AG08396 (cell line): ENCODE results near the gene NME9.
"Not testable (repeated sequence)": the region's sequence is repeated elsewhere in the genome, so short reads cannot be mapped to it uniquely, and the experiment has no call there.

Experiments
- DNase-seq: peaks from one replicate; pipeline ENCODE4 v3.0.0; 2012; ENCODE audit warnings: low spot score, mixed read lengths

Gene NME9, protein sequence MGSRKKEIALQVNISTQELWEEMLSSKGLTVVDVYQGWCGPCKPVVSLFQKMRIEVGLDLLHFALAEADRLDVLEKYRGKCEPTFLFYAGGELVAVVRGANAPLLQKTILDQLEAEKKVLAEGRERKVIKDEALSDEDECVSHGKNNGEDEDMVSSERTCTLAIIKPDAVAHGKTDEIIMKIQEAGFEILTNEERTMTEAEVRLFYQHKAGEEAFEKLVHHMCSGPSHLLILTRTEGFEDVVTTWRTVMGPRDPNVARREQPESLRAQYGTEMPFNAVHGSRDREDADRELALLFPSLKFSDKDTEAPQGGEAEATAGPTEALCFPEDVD

DNA sequence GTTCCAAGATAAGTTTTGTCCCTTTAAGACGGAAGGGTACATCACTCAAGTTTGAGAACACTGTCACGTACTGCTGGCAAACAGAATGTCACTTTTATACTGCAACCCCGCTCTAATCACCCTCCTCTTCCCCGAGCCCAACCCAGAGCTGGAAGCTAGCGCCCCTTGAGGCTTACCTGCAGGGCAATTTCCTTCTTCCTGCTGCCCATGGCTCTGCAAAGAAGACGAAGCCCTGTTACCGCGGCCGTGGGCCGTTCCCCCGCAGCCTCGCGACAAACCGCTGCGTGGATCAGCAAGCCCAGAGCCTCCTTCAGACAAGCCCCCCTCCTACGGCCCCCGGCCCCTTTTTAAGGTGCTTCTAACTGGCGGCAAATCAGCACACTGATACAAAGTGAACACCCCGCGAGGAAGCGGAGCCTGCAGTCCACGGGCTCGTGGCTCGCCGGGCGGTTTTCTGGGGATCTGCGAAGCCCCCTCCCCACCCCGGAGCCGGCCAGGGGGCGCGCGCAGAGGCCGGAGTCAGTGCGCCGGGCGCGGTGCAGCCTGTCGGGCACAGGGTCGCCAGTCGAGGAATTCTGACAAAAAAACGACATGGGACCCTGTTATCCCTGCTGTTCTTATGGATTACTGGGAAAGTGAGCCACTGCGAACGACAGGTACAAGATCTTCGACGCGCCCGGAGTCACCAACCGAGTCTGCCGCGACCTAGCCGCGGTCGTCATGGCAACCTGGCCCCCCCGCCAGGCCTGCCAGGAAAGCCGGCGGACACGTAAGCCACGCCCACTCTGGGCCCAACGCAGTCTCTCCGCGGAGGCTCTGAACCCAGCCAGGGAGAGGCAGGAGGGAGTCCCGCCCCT lies at the start of gene NME9:
TSS of gene NME9 (minus strand) at position 725 of the 857 bp plus-strand sequence. CDS start at position 209, 516 bp downstream.
- peak; percentile 93 for DNase-seq

DNA sequence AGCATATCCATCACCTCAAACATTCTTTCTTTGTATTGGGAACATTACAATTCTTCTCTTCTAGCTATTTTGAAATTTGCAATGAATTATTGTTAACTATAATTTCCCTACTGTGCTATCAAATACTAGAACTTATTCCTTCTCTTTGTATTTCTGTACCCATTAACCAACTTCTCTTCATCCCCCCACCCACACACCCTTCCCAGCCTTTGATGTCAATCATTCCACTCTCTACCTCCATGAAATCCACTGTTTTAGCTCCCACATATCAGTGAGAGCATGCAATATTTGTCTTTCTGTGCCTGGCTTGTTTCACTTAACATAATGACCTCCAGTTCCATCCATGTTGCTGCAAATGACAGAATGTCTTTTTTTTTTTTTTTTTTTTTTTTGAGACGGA lies 49.3 kb upstream of the NME9 start:
- DNase-seq: no peak

DNA sequence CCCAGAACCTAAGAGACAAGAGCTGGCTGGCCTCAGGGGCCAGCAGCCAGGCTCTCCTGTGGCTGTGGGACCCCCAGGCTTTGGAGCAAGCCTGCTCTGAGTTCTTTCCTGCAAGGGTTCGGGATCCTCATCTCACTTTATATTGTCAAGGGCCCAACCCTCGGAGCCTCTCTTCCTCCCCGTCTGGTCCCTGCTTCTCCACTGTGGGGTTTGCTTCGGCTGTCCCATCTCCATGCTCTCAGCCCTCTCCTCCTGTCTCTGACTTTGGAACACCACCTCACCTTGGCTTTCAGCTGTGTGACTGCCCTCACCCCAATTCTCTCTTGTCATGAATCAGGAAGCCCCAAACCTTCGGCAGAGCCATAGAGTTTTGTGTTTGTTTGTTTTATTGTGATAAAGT lies 48.7 kb upstream of the NME9 start:
- no peak for DNase-seq

DNA sequence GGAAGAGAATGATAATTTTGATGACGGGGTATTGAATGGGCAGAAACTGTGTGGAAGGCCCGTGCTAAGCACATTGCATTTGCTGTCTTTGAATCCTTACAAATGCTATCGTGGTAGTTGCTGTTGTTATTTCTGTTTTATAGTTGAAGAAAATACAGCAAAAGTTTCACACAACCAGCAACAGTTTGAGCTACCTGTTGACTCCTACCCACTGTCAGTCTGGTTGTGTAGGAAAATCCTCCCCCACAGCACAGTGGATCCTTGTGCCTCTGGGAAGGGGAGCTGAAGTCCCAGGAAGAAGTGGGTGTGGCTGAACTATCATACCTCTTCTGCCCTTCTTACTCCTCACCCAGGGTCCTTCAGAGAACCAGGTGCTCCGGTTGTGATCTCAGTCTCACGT lies 48.2 kb upstream of the NME9 start:
- no peak for DNase-seq

DNA sequence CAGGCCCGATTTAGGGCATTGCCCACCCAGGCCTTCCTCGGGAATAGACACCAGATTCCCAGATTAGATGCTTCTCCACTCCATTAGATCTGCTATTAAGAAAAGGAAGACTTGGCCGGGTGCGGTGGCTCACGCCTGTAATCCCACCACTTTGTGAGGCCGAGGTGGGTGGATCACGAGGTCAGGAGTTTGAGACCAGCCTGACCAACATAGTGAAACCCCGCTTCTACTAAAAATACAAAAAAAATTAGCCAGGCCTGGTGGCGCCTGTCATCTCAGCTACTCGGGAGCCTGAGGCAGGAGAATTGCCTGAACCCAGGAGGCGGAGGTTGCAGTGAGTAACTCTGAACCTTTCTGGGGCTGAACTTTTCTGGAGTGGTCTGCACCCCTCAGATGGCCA lies 47.6 kb upstream of the NME9 start:
- not testable (repeated sequence) for DNase-seq

DNA sequence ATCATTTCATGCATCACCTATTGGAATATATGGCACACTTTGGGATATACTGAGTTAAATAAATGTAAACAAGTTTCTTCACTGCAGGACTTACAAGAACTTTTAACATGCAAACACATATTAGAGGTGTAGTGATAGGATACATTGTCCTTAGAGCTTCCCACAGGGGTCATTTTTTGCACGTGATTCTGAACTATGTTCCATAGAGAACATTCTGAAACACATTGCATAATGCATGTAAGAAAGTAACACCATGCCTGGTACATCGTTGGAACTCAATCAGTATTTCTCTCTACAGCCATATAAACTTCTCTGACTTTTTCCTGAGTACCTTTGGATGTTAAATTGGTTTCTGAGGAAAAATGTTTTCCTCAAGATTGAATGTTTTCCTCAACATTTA lies 47.0 kb upstream of the NME9 start:
- no peak for DNase-seq

DNA sequence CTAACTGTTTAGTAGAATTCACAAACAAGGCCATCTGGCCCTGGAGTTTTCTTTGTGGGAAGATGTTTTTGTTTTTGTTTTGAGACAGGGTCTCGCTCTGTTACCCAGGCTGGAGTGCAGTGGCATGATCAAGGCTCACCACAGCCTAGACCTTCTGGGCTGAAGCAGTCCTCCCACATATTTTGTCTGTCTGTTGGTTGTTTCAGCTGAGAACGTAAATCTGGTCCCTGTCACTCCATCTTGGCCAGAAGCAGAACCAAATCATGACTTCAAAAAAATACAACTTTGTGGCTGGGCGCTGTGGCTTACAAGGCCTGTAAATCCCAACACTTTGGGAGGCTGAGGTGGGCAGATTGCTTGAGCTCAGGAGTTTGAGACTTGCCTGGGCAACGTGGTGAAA lies 45.8 kb upstream of the NME9 start:
- DNase-seq: no peak

DNA sequence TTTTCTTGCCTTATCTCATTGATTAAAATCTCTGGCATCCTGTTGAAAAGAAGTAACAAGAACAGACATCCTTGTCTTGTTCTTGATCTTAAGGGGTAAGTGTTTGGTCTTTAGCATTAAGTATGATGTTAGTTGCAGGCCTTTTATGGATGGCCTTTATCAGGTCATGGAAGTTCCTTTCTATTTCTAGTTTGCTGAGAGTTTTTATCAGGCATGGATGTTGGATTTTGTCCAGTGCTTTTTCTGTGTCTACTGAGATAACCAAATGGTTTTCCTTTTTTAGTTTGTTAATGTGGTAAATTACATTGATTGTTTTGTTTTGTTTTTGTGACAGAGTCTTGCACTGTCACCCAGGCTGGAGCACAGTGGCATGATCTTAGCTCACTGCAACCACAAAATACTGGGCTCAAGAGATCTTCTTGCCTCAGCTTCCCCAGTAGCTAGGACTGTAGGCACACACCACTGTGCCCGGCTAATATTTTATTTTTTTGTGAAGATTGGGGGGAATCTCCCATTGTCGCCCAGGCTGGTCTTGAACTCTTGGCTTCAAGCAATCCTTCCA lies 45.0 kb upstream of the NME9 start:
- DNase-seq: no peak

DNA sequence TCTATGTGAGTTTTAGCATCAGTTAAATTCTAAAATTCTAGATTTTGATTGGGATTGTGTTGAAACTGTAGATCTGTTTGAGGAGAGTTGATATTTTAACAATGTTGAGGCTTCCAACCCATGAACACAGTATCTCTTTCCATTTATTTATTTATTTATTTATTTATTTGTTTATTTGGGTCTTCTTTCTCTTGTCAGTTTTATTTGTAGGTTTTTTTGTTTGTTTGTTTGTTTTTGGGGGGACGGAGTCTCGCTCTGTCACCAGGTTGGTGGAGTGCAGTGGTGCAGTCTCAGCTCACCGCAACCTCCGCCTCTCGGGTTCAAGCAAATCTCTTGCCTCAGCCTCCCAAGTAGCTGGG lies 44.1 kb upstream of the NME9 start:
- no peak for DNase-seq

DNA sequence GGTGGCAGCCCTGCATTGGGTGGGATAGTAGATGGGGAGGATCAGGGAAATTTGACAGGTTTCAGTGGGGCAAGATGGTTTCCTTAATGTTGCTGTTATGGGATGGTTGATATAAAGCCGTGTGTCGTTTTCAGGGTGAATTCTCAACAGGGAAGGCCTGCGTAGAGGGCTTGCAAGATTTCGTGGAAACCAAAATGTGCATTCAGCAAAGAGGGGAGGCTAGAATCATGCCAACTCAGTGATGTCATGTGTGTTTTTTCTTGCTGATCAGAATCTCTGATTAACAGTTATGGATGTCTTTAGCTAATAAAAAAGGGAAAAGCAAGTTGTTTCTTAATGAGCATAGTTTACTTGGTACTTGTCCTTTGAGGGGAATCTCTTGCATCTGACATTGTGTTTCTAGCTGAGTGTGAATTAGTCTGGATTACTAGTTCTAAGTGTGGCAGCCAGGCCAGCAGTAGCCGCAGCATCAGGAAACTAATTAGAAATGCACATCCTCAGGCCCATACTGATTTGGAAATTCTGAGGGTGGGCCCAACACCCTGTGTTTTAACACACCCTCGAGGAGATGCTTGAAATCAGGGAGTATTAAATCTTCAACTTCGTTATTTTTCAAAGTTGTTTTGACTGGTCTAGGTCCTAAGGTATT lies 43.6 kb upstream of the NME9 start:
- no peak for DNase-seq

DNA sequence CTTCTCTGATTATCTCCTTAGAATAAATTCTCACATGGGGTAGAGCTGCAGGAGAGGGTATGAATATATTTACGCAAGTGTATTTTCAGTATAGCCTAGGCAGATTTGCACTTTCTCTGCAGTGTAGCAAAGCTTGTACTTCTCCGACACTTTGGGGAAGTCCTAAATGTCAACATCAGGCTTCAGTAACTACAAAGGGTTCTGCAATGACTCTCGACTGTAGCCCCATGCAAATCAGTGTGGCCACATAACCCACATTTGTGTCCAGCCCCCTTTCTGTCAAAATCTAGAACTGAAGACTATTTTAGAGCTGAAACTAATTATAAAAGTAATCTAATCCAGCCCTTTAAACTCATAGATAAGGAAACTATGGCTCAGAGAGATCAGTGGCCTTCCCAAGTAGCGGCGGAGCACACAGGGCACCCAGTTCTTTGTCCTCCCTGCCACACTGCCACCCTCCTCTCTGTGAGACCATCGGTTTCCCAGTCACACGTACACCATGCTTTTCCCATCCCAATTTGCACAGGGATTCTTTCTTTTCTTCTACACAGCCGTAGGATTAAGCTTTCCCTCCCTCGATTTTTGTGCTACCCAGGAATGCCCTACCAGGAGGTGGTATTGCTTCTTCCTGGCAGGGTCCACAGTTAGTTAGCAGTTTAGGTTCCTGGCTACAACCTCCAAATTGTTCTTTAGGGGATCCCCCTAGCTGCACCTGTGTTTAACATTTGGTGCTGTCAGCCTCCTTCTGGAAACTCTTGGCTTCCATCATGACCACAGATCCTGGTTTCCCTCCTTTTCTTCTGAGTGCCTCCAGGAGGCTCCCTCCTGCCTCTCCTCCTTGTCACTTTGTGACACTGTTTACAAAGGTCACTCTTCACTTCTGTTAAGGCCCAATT lies 41.7 kb upstream of the NME9 start:
- no peak for DNase-seq

DNA sequence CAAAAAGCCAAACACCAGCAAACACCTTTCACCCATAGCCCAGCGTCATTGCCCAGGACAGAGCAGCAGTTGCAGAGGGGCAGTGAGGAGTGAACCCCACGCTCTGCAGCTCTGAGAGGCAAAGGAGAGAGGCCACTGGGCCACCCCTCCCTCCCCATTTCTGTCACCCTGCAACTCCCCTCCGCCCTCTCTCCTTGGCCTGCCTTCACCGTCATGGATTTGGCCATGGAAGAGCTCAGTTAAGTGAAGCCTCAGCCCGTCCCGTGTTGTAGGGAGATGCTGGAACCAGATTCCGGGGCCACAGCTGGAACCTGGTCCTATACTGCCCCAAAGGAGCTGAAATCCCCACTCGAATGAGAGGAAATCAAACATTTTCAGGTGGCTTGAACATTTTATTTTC lies 40.7 kb upstream of the NME9 start:
- no peak for DNase-seq

DNA sequence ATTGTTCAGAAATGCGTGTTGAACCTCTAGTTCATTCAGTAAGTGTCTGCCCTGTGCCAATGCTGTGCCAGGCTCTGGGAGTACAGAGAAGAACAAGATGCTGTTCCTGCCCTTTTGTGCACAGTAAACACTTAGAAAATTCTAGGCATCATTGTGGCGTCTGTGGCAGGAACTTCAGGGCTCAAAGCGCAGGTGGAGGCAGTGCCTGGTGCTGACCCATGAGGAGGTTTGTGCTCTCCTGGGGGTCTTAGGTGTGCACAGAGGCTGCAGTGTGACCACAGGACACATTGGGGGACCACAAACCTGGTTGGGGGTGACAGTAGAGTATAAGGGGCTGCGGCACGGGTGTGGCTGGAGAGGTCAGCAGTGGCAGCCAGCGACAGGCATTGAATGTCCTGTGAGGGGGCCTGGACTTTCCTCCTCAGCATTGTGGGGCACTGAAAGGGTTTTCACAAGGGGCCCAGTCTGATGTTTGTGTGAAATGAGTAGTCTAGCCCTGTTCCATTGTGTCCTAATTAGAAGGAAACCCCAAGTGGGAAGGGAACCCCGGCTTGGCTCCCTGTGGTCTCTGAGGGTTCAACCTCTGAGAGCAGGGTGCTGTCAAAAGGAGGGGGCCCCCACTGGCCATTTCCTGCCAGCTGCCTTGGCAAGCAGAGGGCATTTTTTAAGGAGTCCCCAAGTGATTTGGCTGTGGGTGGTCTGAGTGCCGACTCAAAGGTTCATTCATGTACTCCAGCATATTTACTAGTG lies 39.7 kb upstream of the NME9 start:
- no peak for DNase-seq

DNA sequence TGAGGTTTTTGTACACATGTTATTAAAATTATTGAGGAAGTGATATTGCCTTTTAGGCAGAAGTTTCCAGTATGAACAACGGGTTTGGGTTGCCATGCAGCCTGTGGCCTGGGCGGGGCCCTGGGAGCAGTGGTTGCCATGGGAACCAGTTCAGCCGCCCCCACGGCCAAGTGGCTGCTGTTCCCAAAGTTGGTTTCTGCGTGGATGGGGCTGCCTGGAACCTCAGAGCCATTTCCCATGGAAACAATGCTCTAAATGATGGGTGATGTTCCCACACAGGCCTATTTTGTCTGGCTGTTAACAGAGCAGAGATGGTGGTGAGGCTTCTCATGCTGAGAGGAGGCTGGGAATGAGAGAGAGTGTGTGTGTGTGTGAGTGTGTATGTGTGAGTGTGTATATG lies 38.3 kb upstream of the NME9 start:
- peak; percentile 50 for DNase-seq

DNA sequence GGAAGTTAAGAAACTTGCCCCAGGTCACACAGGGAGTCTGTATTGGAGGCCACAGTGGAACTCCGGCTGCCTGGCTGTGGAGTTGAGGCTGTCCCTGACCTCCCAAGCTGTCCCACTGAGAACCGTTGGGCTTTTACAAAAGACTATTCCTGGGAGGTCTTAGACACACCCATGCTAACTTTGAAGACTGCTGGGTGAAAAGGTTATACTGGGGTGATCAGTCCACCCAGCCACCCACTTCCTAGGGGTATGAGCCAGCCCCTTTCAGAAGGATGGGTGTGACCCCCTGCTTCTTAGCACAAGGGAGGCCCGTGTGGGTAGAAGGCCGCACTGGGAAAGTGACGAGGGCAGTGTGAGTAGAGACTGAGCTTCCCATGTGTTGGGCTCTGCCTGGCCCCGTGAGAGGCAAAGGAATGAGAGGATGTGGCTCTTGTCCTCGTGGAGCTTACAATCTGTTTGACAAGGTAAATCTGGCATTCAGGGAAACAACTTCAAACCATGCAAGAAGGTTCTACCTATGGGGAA lies 37.7 kb upstream of the NME9 start:
- DNase-seq: no peak

DNA sequence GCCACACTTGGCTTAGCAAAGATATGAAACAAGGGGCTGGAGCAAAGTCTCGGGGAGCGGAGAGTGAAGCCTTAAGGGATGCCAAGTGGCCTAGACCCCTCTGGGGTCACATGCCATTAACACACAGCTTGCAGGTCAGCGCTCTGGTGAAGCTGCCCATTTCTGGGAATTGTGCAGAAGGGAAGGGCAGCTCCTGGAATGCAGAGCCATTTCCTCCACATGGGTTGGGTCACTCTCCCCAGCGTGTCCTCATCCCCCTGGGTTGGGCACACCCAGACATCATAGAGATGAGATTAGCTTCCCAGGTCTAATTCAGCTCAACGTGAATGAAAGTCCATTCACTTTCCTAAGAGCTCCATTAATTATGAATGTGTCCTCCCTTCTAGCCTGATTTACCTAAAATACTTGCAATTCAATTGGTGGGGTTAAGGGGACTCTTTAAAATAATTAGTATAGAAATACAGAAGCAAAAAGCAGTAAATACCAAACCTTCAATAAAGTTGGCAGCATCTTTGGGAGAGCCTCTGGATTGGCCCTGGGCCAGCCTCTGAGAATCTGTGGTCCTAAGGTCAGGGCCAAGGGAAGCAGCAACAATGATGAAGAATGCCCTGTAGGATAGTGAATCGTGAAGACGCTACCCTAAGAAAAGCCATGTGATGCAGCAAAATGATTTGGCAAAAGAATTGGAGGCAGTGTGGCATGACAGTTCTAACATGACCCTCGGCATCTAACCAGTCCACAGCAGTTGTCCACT lies 36.5 kb upstream of the NME9 start:
- no peak for DNase-seq

DNA sequence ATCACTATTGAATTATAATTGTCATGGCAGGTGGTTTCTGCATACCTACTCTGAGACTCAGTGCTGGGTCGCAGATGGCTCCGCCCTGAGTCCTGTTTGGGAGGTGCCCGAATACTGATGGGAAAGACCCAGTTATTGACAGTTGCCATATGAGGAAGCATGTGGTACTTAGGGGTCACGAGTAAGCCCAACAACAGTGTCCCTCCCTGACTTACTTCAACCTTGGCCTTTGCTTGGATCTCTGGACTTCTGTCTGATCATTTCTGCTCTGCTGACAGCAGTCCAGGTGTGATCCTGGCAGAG lies 35.6 kb upstream of the NME9 start:
- no peak for DNase-seq

DNA sequence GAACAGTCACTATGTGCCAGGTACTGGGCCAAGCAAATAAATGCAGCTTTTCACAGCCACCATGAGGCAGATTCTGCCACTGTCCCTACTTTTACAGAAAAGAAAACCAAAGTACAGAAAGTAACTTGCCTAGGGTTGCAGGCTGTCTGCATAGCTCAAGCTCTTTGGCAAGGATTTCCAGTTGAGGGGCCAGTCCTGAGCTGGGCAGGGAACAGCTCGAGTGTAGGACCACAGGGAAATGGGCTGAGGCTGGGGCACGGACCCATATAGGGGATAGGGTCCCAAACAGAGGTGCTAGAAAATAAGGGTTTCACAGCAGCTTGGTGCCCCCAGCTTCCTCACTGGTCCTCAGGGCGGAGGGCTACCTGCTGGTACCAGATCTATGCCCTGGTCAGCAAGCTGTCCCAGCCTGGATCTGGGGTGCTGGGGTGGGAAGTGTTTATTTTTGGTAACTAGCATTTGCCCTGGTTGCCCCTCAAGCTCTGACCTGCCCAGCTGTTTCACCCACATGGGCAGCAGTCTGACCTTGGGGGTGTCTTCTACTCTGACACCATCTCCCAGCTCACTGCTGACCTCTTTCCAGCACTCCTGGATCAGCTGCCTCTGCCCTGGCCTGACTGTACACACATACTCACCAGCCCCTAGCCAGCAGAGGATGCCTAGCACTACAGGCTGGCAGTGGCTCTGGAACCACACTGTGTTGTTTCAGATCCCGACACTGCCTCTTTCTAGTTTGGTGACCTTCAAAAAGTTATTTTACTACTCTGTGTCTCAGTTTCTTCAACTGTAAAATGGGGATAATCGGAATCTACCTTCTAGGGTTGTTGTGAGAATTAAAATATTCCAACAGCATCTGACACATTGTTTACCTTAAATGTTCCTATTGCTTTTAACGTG lies 35.0 kb upstream of the NME9 start:
- DNase-seq: no peak

DNA sequence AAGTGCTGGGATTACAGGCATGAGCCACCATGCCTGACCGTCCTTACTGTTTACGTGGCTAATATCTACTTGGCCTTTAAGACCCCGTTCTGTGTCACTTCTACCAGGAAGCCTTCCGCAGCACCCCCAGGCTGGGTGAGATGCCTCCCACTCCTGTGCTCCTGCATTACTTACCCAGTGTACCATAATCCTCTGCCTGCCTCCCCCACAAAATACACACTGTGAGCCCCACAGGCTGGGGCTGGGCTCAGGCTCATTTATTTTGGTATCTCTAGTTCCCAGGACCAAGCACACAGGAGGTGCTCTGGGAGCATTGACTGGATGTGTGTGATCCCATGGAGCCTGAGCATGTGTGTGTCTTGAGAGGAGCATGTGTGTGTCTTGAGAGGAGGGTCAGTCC lies 33.7 kb upstream of the NME9 start:
- no peak for DNase-seq
